ENCODE results near the gene TBC1D22A. TPM values are rescaled to one million over a fixed set of nuclear protein-coding genes. Genes with fewer than 3 reads are reported as not detected.

Gene TBC1D22A, protein sequence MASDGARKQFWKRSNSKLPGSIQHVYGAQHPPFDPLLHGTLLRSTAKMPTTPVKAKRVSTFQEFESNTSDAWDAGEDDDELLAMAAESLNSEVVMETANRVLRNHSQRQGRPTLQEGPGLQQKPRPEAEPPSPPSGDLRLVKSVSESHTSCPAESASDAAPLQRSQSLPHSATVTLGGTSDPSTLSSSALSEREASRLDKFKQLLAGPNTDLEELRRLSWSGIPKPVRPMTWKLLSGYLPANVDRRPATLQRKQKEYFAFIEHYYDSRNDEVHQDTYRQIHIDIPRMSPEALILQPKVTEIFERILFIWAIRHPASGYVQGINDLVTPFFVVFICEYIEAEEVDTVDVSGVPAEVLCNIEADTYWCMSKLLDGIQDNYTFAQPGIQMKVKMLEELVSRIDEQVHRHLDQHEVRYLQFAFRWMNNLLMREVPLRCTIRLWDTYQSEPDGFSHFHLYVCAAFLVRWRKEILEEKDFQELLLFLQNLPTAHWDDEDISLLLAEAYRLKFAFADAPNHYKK
- total RNA-seq: 17.7 and 18.9 TPM in 2 replicates

GRCh38 chr22:46762238-46763050, at the start of gene TBC1D22A:
TSS of gene TBC1D22A (plus strand) at chr22:46762650. CDS start at chr22:46762787, 137 bp downstream.
- Histone ChIP-seq H3K4me2 (ENCODE audit: insufficient read depth, low read length) (peak within 1 kb of the TSS; percentile 97), H2AFZ (ENCODE audit: low read length) (peak within 1 kb of the TSS; percentile 95), H4K20me1 (ENCODE audit: insufficient read depth, low read length) (peaks cover 14% of the 10 kb centered on the region), H3K36me3 (ENCODE audit: insufficient read depth, low read length) (no peaks in the 10 kb centered on the region), H3K79me2 (ENCODE audit: insufficient read depth, low read length) (peaks cover 59% of the 10 kb centered on the region), H3K27ac (ENCODE audit: low read depth, low read length) (peak within 1 kb of the TSS; percentile 98), H3K27me3 (ENCODE audit: insufficient read depth, low read length) (no peaks in the 10 kb centered on the region), H3K4me1 (ENCODE audit: insufficient read depth, low read length) (peaks cover 27% of the 10 kb centered on the region), H3K9me3 (ENCODE audit: low read depth, low read length) (no peaks in the 10 kb centered on the region), H3K4me3 (ENCODE audit: insufficient read depth, low read length) (peak within 1 kb of the TSS; percentile 100)
- peak; percentile 99 for DNase-seq (ENCODE audit: insufficient read length, low spot score, missing footprints)
- TF ChIP-seq, protein P1, sequence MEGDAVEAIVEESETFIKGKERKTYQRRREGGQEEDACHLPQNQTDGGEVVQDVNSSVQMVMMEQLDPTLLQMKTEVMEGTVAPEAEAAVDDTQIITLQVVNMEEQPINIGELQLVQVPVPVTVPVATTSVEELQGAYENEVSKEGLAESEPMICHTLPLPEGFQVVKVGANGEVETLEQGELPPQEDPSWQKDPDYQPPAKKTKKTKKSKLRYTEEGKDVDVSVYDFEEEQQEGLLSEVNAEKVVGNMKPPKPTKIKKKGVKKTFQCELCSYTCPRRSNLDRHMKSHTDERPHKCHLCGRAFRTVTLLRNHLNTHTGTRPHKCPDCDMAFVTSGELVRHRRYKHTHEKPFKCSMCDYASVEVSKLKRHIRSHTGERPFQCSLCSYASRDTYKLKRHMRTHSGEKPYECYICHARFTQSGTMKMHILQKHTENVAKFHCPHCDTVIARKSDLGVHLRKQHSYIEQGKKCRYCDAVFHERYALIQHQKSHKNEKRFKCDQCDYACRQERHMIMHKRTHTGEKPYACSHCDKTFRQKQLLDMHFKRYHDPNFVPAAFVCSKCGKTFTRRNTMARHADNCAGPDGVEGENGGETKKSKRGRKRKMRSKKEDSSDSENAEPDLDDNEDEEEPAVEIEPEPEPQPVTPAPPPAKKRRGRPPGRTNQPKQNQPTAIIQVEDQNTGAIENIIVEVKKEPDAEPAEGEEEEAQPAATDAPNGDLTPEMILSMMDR (IDR thresholded peaks at IDR 0.05; ENCODE audit: extremely low read depth, low read depth, low read length): no peak

GRCh38 chr22:46714550-46714949, 47.9 kb upstream of the TBC1D22A start:
- DNase-seq (ENCODE audit: insufficient read length, low spot score, missing footprints): peak; percentile 9
- peaks cover 42% of the 10 kb centered on the region for H3K36me3 ChIP-seq (ENCODE audit: insufficient read depth, low read length)

DNA sequence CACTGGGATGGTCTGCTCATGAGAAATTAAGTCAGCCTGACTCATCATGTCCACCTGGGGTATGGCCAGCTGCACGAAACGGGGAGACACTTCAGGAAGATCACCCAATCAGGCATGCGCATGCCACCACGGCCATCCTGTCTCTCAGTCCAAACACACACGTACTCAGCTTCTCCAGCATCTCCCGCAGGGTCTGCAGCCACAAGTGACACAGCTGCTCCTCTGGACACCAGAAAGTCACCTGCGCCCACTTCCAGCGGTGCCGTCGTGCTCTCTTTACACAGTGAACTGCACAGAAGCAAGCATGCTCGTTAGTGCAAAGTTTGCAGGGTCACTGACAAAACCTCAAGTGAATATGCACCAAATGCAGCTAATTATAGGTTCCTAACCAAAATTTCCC, 42.5 kb upstream of the TBC1D22A start:
- Histone ChIP-seq H3K4me2 (ENCODE audit: insufficient read depth, low read length) (no peak overlapping the region), H2AFZ (ENCODE audit: low read length) (no peak overlapping the region), H3K4me3 (ENCODE audit: insufficient read depth, low read length) (no peak overlapping the region), H3K27ac (ENCODE audit: low read depth, low read length) (no peak overlapping the region), H3K36me3 (ENCODE audit: insufficient read depth, low read length) (peaks cover 21% of the 10 kb centered on the region), H3K9me3 (ENCODE audit: low read depth, low read length) (no peaks in the 10 kb centered on the region), H3K27me3 (ENCODE audit: insufficient read depth, low read length) (no peaks in the 10 kb centered on the region), H3K79me2 (ENCODE audit: insufficient read depth, low read length) (peaks cover 24% of the 10 kb centered on the region), H3K4me1 (ENCODE audit: insufficient read depth, low read length) (no peaks in the 10 kb centered on the region), H4K20me1 (ENCODE audit: insufficient read depth, low read length) (peaks cover 19% of the 10 kb centered on the region)
- TF ChIP-seq, protein P1 (IDR thresholded peaks at IDR 0.05; ENCODE audit: extremely low read depth, low read depth, low read length): no peak
- no peak for DNase-seq (ENCODE audit: insufficient read length, low spot score, missing footprints)

More at GRCh38 chr22:46714550-46714949, 47.9 kb upstream of the TBC1D22A start:
- TF ChIP-seq, protein P1 (IDR thresholded peaks at IDR 0.05; ENCODE audit: extremely low read depth, low read depth, low read length): no peak
- no peak overlapping the region for H3K4me3 ChIP-seq (ENCODE audit: insufficient read depth, low read length)
- H3K4me2 ChIP-seq (ENCODE audit: insufficient read depth, low read length): no peak overlapping the region
- H3K4me1 ChIP-seq (ENCODE audit: insufficient read depth, low read length): no peaks in the 10 kb centered on the region
- no peaks in the 10 kb centered on the region for H3K9me3 ChIP-seq (ENCODE audit: low read depth, low read length)
- H3K27ac ChIP-seq (ENCODE audit: low read depth, low read length): no peak overlapping the region
- peaks cover 3% of the 10 kb centered on the region for H4K20me1 ChIP-seq (ENCODE audit: insufficient read depth, low read length)
- H3K27me3 ChIP-seq (ENCODE audit: insufficient read depth, low read length): no peaks in the 10 kb centered on the region
- peaks cover 11% of the 10 kb centered on the region for H3K79me2 ChIP-seq (ENCODE audit: insufficient read depth, low read length)
- no peak overlapping the region for H2AFZ ChIP-seq (ENCODE audit: low read length)

All from osteoblast (primary cell).